ENCODE measurements around the gene THADA. TPM values are rescaled to one million over a fixed set of nuclear protein-coding genes. Genes with fewer than 3 reads are reported as not detected.

The THADA gene
- total RNA-seq, 1 experiment from 2014 or later: 27.5 TPM

- Mint-ChIP-seq H3K36me3 (no peaks in the 10 kb centered on the region), H3K4me1 (peaks cover 17% of the 10 kb centered on the region), H3K27ac (peak overlapping the region; percentile 58), H3K4me3 (no peak overlapping the region), H3K27me3 (ENCODE audit: low read depth) (no peaks in the 10 kb centered on the region), H3K9me3 (no peaks in the 10 kb centered on the region)
- POLR2A ChIA-PET: interaction anchor here (0.6 kb wide), 1 partner anchor 15 kb away, joined by 3 read pairs; no protein-coding TSS in a partner anchor
- ATAC-seq: no peak
- CTCF ChIA-PET: no interaction called here
- TF ChIP-seq CREM (CRISPR knock-in tag; IDR thresholded peaks at IDR 0.05) (no peak), IRF2 (CRISPR knock-in tag; IDR thresholded peaks at IDR 0.05; ENCODE audit: borderline replicate concordance, low read depth) (no peak), MYBL2 (CRISPR knock-in tag; IDR thresholded peaks at IDR 0.05) (no peak), SOX15 (CRISPR knock-in tag; IDR thresholded peaks at IDR 0.05) (no peak), FOXK1 (CRISPR knock-in tag; IDR thresholded peaks at IDR 0.05) (no peak), TP53 (CRISPR knock-in tag; IDR thresholded peaks at IDR 0.05) (no peak), STAT6 (CRISPR knock-in tag; conservative IDR thresholded peaks at IDR 0.05; ENCODE audit: low read depth) (no peak), FOXP4 (CRISPR knock-in tag; IDR thresholded peaks at IDR 0.05) (no peak), OVOL2 (CRISPR knock-in tag; IDR thresholded peaks at IDR 0.05; ENCODE audit: borderline replicate concordance) (no peak), PREB (CRISPR knock-in tag; IDR thresholded peaks at IDR 0.05; ENCODE audit: borderline replicate concordance) (no peak), ZNF416 (CRISPR knock-in tag; IDR thresholded peaks at IDR 0.05) (no peak), ZNF281 (CRISPR knock-in tag; IDR thresholded peaks at IDR 0.05) (no peak), PRDM15 (CRISPR knock-in tag; IDR thresholded peaks at IDR 0.05) (no peak)
- no peak for DNase-seq (ENCODE audit: low spot score)
Observed at GRCh38 chr2:43455731-43456642, 139.9 kb downstream of the THADA start.
